Astrocyte (in vitro differentiated cells and primary cell): ENCODE data around the gene CHMP2A. TPM values are rescaled to one million over a fixed set of nuclear protein-coding genes. Genes with fewer than 3 reads are reported as not detected.

Experiments used
- DNase-seq: peaks from one replicate; pipeline ENCODE4 v3.0.0-alpha.2; 2010; ENCODE audit warnings: low read depth
- FAIRE-seq: peaks from 2 replicates; lab custom pipeline; 2011; peaks lifted over from hg19 to GRCh38; lab: Jason Lieb, UNC
- H2AFZ ChIP-seq: 2 replicates; pipeline ENCODE4 v1.6.0; 2012; ENCODE audit warnings: low read depth, low read length, inconsistent platforms
- H3K27ac ChIP-seq: 2 replicates; pipeline ENCODE4 v1.5.1; 2011; ENCODE audit warnings: low read depth, low read length, inconsistent platforms
- H3K27me3 ChIP-seq: 2 replicates; pipeline ENCODE4 v1.6.0; 2011; ENCODE audit warnings: low read length, inconsistent platforms; ENCODE audit not compliant: insufficient read depth
- H3K36me3 ChIP-seq: 2 replicates; pipeline ENCODE4 v1.5.1; 2011; ENCODE audit warnings: low read length, inconsistent platforms; ENCODE audit not compliant: insufficient read depth
- H3K4me1 ChIP-seq: 2 replicates; pipeline ENCODE4 v1.5.1; 2011; ENCODE audit warnings: low read length, inconsistent platforms; ENCODE audit not compliant: insufficient read depth
- H3K4me2 ChIP-seq: 2 replicates; pipeline ENCODE4 v1.6.0; 2012; ENCODE audit warnings: low read length, inconsistent platforms
- H3K4me3 ChIP-seq: 2 replicates; pipeline ENCODE4 v1.5.1; 2011; ENCODE audit warnings: low read depth, mild to moderate bottlenecking, low read length, inconsistent platforms; ENCODE audit not compliant: insufficient read depth
- H3K79me2 ChIP-seq: 2 replicates; pipeline ENCODE4 v1.6.0; 2012; ENCODE audit warnings: mild to moderate bottlenecking, low read length, inconsistent platforms; ENCODE audit not compliant: insufficient read depth
- H3K9ac ChIP-seq: 2 replicates; pipeline ENCODE4 v1.6.0; 2012; ENCODE audit warnings: mild to moderate bottlenecking, low read length, inconsistent platforms
- H3K9me3 ChIP-seq: 2 replicates; pipeline ENCODE4 v1.5.1; 2012; ENCODE audit warnings: low read depth, mild to moderate bottlenecking, low read length, inconsistent platforms; ENCODE audit not compliant: insufficient read depth
- H4K20me1 ChIP-seq: 2 replicates; pipeline ENCODE4 v1.6.0; 2012; ENCODE audit warnings: low read length, inconsistent platforms; ENCODE audit not compliant: insufficient read depth
- H3K27ac Mint-ChIP-seq: one replicate; pipeline ENCODE4 v1.8.0; 2021; ENCODE audit warnings: mild to moderate bottlenecking, mixed read lengths; ENCODE audit not compliant: unreplicated experiment
- H3K27me3 Mint-ChIP-seq: one replicate; pipeline ENCODE4 v1.8.0; 2021; ENCODE audit warnings: low read depth, mixed read lengths; ENCODE audit not compliant: unreplicated experiment
- H3K36me3 Mint-ChIP-seq: one replicate; pipeline ENCODE4 v1.8.0; 2021; ENCODE audit warnings: low read depth, mixed read lengths; ENCODE audit not compliant: unreplicated experiment
- H3K4me1 Mint-ChIP-seq: one replicate; pipeline ENCODE4 v1.8.0; 2021; ENCODE audit warnings: low read depth, mixed read lengths; ENCODE audit not compliant: unreplicated experiment
- H3K4me3 Mint-ChIP-seq: one replicate; pipeline ENCODE4 v1.8.0; 2021; ENCODE audit warnings: mild to moderate bottlenecking, moderate library complexity, mixed read lengths; ENCODE audit not compliant: unreplicated experiment
- H3K9me3 Mint-ChIP-seq: one replicate; pipeline ENCODE4 v1.8.0; 2021; ENCODE audit warnings: mild to moderate bottlenecking, mixed read lengths; ENCODE audit not compliant: unreplicated experiment
- CTCF ChIP-seq: IDR thresholded peaks from 2 replicates; pipeline ENCODE4 v1.5.1; 2011; ENCODE audit warnings: low read depth, mild to moderate bottlenecking, inconsistent platforms, low read length, moderate library complexity; ENCODE audit not compliant: insufficient read depth
- EZH2 ChIP-seq: IDR thresholded peaks from 2 replicates; pipeline ENCODE4 v1.6.1; 2012; ENCODE audit warnings: mild to moderate bottlenecking, low read length, inconsistent platforms; ENCODE audit not compliant: insufficient read depth
- total RNA-seq: library from RNA; stranded (reverse); gene quantifications from 2 replicates; pipeline ENCODE4 v1.2.1, GENCODE V29; 2021

The CHMP2A gene
- total RNA-seq, 1 donor from 2014 or later: 71.3 TPM

- Histone ChIP-seq H3K27me3 (no peaks in the 10 kb centered on the region), H3K4me3 (no peak overlapping the region), H3K9ac (no peak overlapping the region), H3K9me3 (no peaks in the 10 kb centered on the region), H3K79me2 (peaks cover 46% of the 10 kb centered on the region), H3K36me3 (peaks cover 4% of the 10 kb centered on the region), H4K20me1 (peaks cover 29% of the 10 kb centered on the region), H3K4me2 (no peak overlapping the region), H3K4me1 (no peaks in the 10 kb centered on the region), H3K27ac (no peak overlapping the region), H2AFZ (no peak overlapping the region)
- Mint-ChIP-seq H3K27me3 (no peaks in the 10 kb centered on the region), H3K27ac (no peak overlapping the region), H3K9me3 (no peaks in the 10 kb centered on the region), H3K4me1 (peaks cover 10% of the 10 kb centered on the region), H3K36me3 (peaks cover 17% of the 10 kb centered on the region), H3K4me3 (no peak overlapping the region)
- TF ChIP-seq EZH2 (no peak), CTCF (no peak)
- FAIRE-seq: no peak
- no peak for DNase-seq
These were observed 28.1 kb upstream of the CHMP2A start for GRCh38 chr19:58582985-58583384.

- Mint-ChIP-seq H3K4me3 (no peak overlapping the region), H3K27ac (no peak overlapping the region), H3K36me3 (peaks cover 18% of the 10 kb centered on the region), H3K9me3 (no peaks in the 10 kb centered on the region), H3K27me3 (no peaks in the 10 kb centered on the region), H3K4me1 (peaks cover 9% of the 10 kb centered on the region)
- Histone ChIP-seq H2AFZ (no peak overlapping the region), H3K4me2 (no peak overlapping the region), H3K79me2 (peaks cover 56% of the 10 kb centered on the region), H3K9me3 (no peaks in the 10 kb centered on the region), H3K4me1 (no peaks in the 10 kb centered on the region), H3K4me3 (no peak overlapping the region), H3K36me3 (peaks cover 4% of the 10 kb centered on the region), H3K27ac (no peak overlapping the region), H3K9ac (no peak overlapping the region), H3K27me3 (no peaks in the 10 kb centered on the region), H4K20me1 (peaks cover 32% of the 10 kb centered on the region)
- TF ChIP-seq CTCF (peak; percentile 85), EZH2 (no peak)
- FAIRE-seq (no peak), DNase-seq (peak; percentile 54)
These were observed 26.6 kb upstream of the CHMP2A start for GRCh38 chr19:58581227-58582141.
